Osteocyte (in vitro differentiated cells): Measurements from ENCODE around the gene TEX19. TPM values are rescaled to one million over a fixed set of nuclear protein-coding genes. Genes with fewer than 3 reads are reported as not detected.

ENCODE experiments used
- DNase-seq: peaks from one replicate; pipeline ENCODE4 v3.0.0; 2021; ENCODE audit warnings: mixed read lengths; ENCODE audit not compliant: unreplicated experiment; ENCODE audit errors: extremely low spot score
- H3K27ac Mint-ChIP-seq: one replicate; pipeline ENCODE4 v1.8.0; 2021; ENCODE audit warnings: mild to moderate bottlenecking, mixed read lengths; ENCODE audit not compliant: unreplicated experiment
- H3K27me3 Mint-ChIP-seq: one replicate; pipeline ENCODE4 v1.8.0; 2021; ENCODE audit warnings: mixed read lengths; ENCODE audit not compliant: unreplicated experiment
- H3K36me3 Mint-ChIP-seq: one replicate; pipeline ENCODE4 v1.8.0; 2021; ENCODE audit warnings: mixed read lengths; ENCODE audit not compliant: unreplicated experiment
- H3K4me1 Mint-ChIP-seq: one replicate; pipeline ENCODE4 v1.8.0; 2021; ENCODE audit warnings: mixed read lengths; ENCODE audit not compliant: unreplicated experiment
- H3K4me3 Mint-ChIP-seq: one replicate; pipeline ENCODE4 v1.8.0; 2021; ENCODE audit warnings: mild to moderate bottlenecking, moderate library complexity, mixed read lengths; ENCODE audit not compliant: unreplicated experiment
- H3K9me3 Mint-ChIP-seq: one replicate; pipeline ENCODE4 v1.8.0; 2021; ENCODE audit warnings: mixed read lengths; ENCODE audit not compliant: unreplicated experiment
- total RNA-seq: library from RNA; stranded (reverse); gene quantifications from 2 replicates; pipeline ENCODE4 v1.2.1, GENCODE V29; 2021
- TF ChIP-seq, protein P1 (sequence below): fragments of 200-600 bp; sonication (generic); IDR thresholded peaks from 2 replicates; pipeline ENCODE4 v1.5.0; 2021; ENCODE audit warnings: antibody characterized with exemption, mild to moderate bottlenecking, moderate library complexity

TEX19 gene
- total RNA-seq, 1 donor from 2014 or later = not detected

DNA sequence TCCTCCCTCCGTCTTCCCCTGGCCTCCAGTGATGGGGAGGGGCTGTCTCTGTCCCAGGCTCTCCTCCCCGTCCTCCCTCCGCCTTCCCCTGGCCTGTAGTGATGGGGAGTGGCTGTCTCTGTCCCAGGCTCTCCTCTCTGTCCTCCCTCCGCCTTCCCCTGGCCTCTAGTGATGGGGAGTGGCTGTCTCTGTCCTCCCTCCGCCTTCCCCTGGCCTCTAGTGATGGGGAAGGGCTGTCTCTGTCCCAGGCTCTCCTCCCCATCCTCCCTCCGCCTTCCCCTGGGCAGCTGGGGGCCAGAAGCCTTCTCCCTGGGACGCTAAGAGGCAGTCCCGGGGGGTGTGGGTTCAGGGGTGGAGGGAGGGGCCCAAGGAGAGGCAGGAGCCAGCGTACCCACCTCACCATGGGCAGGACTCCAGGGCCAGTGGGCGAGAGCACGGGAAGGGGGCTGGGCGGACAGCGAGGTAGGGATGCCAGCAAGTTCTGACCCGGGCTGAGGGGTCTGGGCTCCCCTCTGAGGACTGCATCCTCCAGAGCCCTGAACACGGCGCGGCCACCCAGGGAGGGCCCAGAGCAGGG, 27.3 kb downstream of the TEX19 start:
- peaks cover 6% of the 10 kb centered on the region for H3K27me3 Mint-ChIP-seq
- no peaks in the 10 kb centered on the region for H3K9me3 Mint-ChIP-seq
- TF ChIP-seq, protein P1, sequence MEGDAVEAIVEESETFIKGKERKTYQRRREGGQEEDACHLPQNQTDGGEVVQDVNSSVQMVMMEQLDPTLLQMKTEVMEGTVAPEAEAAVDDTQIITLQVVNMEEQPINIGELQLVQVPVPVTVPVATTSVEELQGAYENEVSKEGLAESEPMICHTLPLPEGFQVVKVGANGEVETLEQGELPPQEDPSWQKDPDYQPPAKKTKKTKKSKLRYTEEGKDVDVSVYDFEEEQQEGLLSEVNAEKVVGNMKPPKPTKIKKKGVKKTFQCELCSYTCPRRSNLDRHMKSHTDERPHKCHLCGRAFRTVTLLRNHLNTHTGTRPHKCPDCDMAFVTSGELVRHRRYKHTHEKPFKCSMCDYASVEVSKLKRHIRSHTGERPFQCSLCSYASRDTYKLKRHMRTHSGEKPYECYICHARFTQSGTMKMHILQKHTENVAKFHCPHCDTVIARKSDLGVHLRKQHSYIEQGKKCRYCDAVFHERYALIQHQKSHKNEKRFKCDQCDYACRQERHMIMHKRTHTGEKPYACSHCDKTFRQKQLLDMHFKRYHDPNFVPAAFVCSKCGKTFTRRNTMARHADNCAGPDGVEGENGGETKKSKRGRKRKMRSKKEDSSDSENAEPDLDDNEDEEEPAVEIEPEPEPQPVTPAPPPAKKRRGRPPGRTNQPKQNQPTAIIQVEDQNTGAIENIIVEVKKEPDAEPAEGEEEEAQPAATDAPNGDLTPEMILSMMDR = no peak
- no peak for DNase-seq
- H3K4me3 Mint-ChIP-seq = no peak overlapping the region
- peaks cover 11% of the 10 kb centered on the region for H3K4me1 Mint-ChIP-seq
- no peak overlapping the region for H3K27ac Mint-ChIP-seq
- H3K36me3 Mint-ChIP-seq = no peaks in the 10 kb centered on the region

DNA sequence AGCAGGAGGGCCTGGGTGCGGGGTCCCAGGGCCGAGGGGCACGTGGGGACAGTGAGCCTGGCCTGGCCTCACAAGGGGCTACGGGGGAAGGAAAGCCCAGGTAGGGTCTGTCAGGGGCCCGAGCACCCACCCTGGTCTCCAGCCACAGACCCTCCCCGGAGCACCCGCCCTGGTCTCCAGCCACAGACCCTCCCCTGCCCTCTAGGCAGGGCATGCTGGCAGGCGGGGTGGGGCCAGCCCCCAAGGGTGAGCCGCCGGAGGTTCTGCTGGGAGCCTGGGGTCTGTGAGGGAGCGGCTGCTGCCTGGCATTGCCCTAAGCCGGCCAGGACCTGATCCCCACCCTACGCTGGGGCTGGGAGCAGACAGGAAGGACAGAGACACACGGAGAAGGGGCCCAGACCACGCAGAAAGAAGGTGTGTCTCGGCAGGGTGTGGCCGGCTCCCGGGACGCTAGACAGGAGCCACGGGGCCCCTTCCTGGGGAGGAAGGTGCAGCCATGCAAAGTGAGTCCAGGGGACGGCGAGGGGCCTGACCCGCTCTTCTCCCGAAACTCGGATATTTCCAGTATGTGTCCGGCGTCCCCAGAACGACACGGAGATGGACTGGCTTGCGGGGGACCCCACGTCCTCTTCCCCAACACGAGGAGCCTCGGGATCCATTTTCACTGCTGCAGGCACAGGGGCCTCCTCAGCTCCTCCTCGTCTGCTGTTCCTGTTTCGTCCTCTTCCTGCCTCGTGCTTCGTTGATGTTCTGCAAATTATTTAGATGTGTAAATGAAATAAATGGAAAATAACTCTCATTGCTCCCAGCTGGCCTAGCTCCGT, 28.0 kb downstream of the TEX19 start:
- no peak for DNase-seq
- Mint-ChIP-seq H3K27me3 (peaks cover 5% of the 10 kb centered on the region), H3K36me3 (no peaks in the 10 kb centered on the region), H3K4me1 (peaks cover 11% of the 10 kb centered on the region), H3K9me3 (no peaks in the 10 kb centered on the region), H3K27ac (no peak overlapping the region), H3K4me3 (no peak overlapping the region)
- TF ChIP-seq, protein P1 = no peak

DNA sequence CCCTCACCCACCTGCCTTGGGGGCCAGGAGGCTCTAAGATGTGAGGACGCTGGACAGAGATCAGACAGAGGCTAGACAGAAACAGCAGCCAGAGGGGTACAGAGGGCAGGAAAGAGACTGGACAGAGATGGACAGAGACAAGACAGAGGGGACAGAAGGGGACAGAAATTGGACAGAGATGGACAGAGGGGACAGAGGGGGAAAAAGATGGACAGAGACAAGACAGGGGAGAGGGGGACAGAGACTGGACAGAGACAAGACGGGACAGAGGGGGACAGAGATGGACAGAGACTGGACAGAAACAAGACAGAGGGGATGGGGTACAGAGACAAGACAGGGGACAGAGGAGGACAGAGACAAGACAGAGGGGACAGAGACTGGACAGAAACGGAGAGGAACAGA, 28.7 kb downstream of the TEX19 start:
- Mint-ChIP-seq H3K27me3 (peaks cover 5% of the 10 kb centered on the region), H3K36me3 (peaks cover under 1% of the 10 kb centered on the region), H3K27ac (no peak overlapping the region), H3K4me3 (no peak overlapping the region), H3K9me3 (no peaks in the 10 kb centered on the region), H3K4me1 (peaks cover 11% of the 10 kb centered on the region)
- TF ChIP-seq, protein P1 = no peak
- no peak for DNase-seq

DNA sequence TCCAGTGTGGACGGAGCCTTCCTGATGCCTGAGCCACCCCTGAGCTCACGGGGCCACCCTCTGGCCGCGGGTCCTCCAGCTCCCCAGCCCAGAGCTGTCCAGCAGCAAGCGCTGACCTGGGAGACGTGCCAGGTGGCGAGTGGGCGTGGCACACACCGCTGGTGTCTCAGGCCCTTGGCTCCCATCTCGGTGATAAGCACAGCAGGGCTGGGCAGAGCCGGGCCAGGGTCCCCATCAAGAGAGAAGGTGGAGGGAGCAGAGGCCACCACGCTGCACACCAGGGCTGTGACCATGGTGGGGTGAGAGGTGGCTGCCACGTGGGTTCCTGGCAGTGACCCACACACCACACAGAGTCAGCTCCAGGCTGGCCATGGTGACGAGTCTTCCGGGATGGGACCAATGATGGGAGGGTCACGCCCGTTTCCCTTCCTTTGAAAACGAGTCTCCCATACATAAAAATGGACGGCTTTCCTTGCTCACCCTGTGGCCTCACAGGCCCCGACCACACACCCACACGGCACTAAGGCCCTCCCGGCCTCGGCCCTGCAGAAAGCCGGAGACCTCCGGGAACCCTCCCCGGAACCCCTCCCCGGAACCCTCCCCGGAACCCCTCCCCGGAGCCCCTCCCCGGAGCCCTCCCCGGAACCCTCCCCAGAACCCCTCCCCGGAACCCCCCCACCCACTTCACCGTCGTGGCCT, 29.3 kb downstream of the TEX19 start:
- Mint-ChIP-seq H3K9me3 (no peaks in the 10 kb centered on the region), H3K4me1 (peaks cover 11% of the 10 kb centered on the region), H3K4me3 (no peak overlapping the region), H3K27me3 (peaks cover 5% of the 10 kb centered on the region), H3K27ac (no peak overlapping the region), H3K36me3 (peaks cover 6% of the 10 kb centered on the region)
- no peak for DNase-seq
- TF ChIP-seq, protein P1 = no peak

DNA sequence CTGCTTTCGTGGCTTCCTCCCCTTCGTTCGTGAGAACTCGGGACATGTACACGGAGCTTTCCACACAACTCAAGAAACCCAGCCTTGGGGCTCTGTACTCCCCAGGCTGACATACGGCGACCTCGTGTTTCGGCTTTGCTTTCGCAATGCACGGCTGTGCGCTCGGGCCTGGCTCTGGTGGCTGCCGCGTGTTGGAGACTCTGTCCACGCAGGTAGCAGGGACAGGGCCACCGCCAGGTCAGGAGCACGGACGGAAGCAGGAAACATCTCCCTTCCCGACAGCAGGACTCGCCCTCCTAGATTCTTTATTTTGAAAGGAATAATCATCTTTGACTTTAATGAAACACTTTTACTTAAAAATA, 29.9 kb downstream of the TEX19 start:
- no peak for DNase-seq
- Mint-ChIP-seq H3K9me3 (no peaks in the 10 kb centered on the region), H3K27ac (no peak overlapping the region), H3K4me3 (no peak overlapping the region), H3K27me3 (peaks cover 5% of the 10 kb centered on the region), H3K4me1 (peaks cover 11% of the 10 kb centered on the region), H3K36me3 (peaks cover 8% of the 10 kb centered on the region)
- TF ChIP-seq, protein P1 = no peak
